Panc1 (cell line): ENCODE results near the gene NMNAT3. TPM values are rescaled to one million over a fixed set of nuclear protein-coding genes. Genes with fewer than 3 reads are reported as not detected.

ENCODE experiments used
- total RNA-seq: library from RNA; stranded (reverse); gene quantifications from one replicate; pipeline ENCODE4 v1.2.1, GENCODE V29; 2021; ENCODE audit not compliant: unreplicated experiment

Gene NMNAT3
- total RNA-seq, 1 experiment from 2014 or later, result 1.9 TPM

Other genes starting within 250 kb of the NMNAT3 start
- not detected for gene RBP2, start 201.5 kb downstream of the NMNAT3 start, total RNA-seq
- 18.6 TPM for gene RBP1, start 138.2 kb downstream of the NMNAT3 start, total RNA-seq